NT2/D1 (cell line): Measurements from ENCODE around the gene PCSK2.

Experiments
- DNase-seq: peaks from one replicate; pipeline ENCODE4 v3.0.0-alpha.2; 2011; ENCODE audit warnings: low read depth, low spot score
- H3K27me3 ChIP-seq: 2 replicates; pipeline ENCODE4 v1.6.0; 2011; ENCODE audit warnings: mild to moderate bottlenecking; ENCODE audit not compliant: insufficient read length, insufficient read depth
- H3K36me3 ChIP-seq: 2 replicates; pipeline ENCODE4 v1.6.1; 2011; ENCODE audit warnings: mild to moderate bottlenecking, low read length, mixed read lengths; ENCODE audit not compliant: insufficient read depth, insufficient read length
- H3K4me1 ChIP-seq: 2 replicates; pipeline ENCODE4 v1.5.1; 2011; ENCODE audit not compliant: insufficient read depth, insufficient read length
- H3K4me3 ChIP-seq: 2 replicates; pipeline ENCODE4 v1.5.1; 2011; ENCODE audit warnings: low read depth; ENCODE audit not compliant: insufficient read length
- H3K9ac ChIP-seq: 2 replicates; pipeline ENCODE4 v1.6.0; 2011; ENCODE audit warnings: low read depth; ENCODE audit not compliant: insufficient read length
- H3K9me3 ChIP-seq: 2 replicates; pipeline ENCODE4 v1.5.1; 2011; ENCODE audit warnings: mild to moderate bottlenecking, low read length; ENCODE audit not compliant: insufficient read depth
- SUZ12 ChIP-seq: IDR thresholded peaks from 2 replicates; pipeline ENCODE4 v1.6.1; 2011; ENCODE audit not compliant: insufficient read length, insufficient read depth; ENCODE audit errors: extremely low read depth
- YY1 ChIP-seq: IDR thresholded peaks from 2 replicates; pipeline ENCODE4 v1.6.1; 2011; ENCODE audit not compliant: insufficient read length, insufficient read depth
- ZNF274 ChIP-seq: IDR thresholded peaks from 2 replicates; pipeline ENCODE4 v1.6.1; 2011; ENCODE audit warnings: mild to moderate bottlenecking, low read depth, low read length

PCSK2 gene

DNA sequence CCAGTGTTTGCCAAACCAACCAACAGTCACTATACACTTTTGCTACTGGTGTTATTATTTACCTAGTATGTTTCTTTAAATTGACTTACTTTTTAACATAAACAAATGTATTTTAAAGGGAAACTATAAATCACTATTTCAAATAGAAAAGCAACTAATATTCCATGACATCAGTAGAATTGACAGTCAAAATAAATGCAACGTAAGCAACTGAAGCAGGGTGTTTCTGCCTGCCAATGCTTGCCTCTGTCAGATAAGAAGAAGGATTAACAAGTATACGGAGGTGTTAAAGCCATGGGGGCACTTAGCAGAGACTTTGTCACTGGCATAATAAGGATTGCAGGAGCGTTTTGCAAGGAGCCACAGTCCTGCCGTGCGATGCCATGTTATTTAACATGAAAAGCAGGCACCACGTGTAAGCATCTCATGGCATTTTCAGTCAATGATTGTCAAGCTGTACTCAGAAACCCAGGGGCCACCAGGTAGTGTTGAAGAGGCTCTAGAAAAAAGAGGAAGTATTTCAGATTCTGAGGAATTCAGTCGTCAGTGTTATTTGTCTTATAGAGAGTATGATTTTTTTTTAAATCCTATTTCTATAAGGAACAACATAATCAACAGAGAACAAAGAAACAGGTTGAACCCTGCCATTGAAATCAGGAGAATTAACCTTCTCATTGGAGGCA, 172.6 kb downstream of the PCSK2 start:
- H3K9ac ChIP-seq = no peak overlapping the region
- no peak for DNase-seq
- H3K9me3 ChIP-seq = no peaks in the 10 kb centered on the region
- H3K4me3 ChIP-seq = no peak overlapping the region
- no peaks in the 10 kb centered on the region for H3K27me3 ChIP-seq
- no peaks in the 10 kb centered on the region for H3K36me3 ChIP-seq
- TF ChIP-seq YY1 (no peak), ZNF274 (no peak), SUZ12 (no peak)
- H3K4me1 ChIP-seq = no peaks in the 10 kb centered on the region

DNA sequence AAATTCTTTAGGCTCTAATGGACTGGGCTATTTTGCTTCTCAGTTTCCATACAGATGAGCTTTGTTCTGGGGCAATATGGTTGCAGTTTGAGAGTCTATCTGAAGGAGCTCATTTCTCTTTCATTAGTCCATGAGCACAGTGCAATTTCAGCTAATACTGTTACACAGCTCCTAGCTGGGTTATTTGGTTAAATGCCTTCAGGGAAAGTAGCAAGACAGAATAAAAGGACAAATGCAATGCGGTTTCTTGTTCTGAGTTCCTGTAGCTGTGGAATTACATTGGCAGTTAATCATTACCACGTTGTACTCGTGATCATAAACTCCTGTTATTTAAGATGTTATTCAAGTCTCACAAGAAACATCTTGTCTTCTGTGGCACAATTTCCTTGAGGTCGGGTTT, 176.6 kb downstream of the PCSK2 start:
- Histone ChIP-seq H3K4me1 (no peaks in the 10 kb centered on the region), H3K9me3 (no peaks in the 10 kb centered on the region; the same call in 1 of the 2 replicates), H3K4me3 (no peak overlapping the region), H3K9ac (no peak overlapping the region), H3K27me3 (no peaks in the 10 kb centered on the region), H3K36me3 (no peaks in the 10 kb centered on the region)
- no peak for DNase-seq
- TF ChIP-seq ZNF274 (no peak), YY1 (no peak), SUZ12 (no peak)

DNA sequence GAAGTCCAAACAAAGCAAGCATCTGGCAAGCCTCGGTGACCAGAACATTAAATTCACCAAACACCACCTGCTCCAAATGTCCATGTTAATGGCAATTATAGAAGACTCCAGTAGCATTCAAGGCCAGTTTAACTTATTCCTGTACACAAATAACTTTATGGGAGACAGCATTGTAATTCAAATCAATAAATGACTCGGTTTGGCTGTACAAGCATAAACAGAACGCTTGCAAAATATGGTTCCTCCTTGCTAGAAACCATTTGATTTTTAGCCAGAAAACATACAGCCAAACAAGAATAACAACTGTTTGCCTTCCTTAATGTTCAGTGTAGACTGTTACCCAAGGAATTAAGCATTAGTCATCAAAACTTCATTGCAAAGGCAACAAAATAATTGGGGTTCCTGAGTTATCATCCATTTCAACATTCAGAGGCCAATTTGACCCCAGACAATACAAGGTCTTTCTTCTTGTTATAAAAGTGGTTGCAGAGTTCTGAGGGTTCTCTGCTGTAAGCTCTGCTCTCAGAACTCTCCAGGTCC, 179.3 kb downstream of the PCSK2 start:
- Histone ChIP-seq H3K4me1 (no peaks in the 10 kb centered on the region), H3K27me3 (no peaks in the 10 kb centered on the region), H3K36me3 (no peaks in the 10 kb centered on the region), H3K9me3 (no peaks in the 10 kb centered on the region; the same call in 1 of the 2 replicates), H3K4me3 (no peak overlapping the region), H3K9ac (no peak overlapping the region)
- DNase-seq = no peak
- TF ChIP-seq SUZ12 (no peak), ZNF274 (no peak), YY1 (no peak)

DNA sequence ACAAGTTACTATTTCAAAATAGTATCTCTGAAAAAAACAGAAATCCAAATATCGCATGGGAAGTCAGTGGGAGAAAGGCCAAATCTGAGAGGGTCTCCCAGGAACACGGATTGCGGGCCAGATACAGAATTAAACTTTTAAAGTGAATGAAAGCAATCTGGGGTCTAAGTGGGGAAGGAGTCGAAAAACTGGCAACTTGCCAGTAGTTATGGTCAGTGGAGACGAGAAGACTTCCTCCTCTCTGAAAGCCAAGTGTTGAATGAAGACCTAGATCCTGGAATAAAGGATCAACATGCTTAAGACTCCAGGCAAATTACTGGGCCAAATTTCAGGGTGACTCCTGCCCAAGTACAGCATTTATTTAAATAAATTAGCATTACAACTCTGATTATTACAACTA, 180.7 kb downstream of the PCSK2 start:
- H3K9me3 ChIP-seq = no peaks in the 10 kb centered on the region; the same call in 1 of the 2 replicates
- H3K36me3 ChIP-seq = no peaks in the 10 kb centered on the region
- H3K27me3 ChIP-seq = no peaks in the 10 kb centered on the region
- no peak overlapping the region for H3K9ac ChIP-seq
- H3K4me1 ChIP-seq = no peaks in the 10 kb centered on the region
- no peak overlapping the region for H3K4me3 ChIP-seq
- TF ChIP-seq ZNF274 (no peak), YY1 (no peak), SUZ12 (no peak)
- no peak for DNase-seq

DNA sequence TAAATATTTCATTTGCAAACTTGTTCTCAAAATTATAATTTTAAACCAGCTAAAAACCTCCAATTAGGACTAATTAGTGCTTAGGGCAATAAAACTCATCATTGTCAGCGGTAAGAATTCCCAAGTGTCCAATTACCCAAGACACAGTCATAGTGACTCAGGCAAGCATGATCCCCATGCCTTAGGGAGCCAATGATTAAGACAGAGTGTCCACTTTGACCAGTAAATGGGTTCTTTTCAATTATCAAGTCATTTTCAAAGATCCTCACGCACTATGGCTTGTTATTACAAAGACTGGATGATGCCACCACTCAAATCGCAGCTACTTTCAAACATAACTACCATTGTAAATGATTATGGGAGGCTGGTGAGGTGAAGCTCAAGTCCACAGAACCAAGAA, 190.4 kb downstream of the PCSK2 start:
- Histone ChIP-seq H3K4me1 (no peaks in the 10 kb centered on the region), H3K36me3 (no peaks in the 10 kb centered on the region), H3K4me3 (no peak overlapping the region), H3K9ac (no peak overlapping the region), H3K9me3 (no peaks in the 10 kb centered on the region), H3K27me3 (no peaks in the 10 kb centered on the region)
- DNase-seq = no peak
- no peak for TF ChIP-seq YY1
- TF ChIP-seq SUZ12 = no peak
- TF ChIP-seq ZNF274 = no peak

DNA sequence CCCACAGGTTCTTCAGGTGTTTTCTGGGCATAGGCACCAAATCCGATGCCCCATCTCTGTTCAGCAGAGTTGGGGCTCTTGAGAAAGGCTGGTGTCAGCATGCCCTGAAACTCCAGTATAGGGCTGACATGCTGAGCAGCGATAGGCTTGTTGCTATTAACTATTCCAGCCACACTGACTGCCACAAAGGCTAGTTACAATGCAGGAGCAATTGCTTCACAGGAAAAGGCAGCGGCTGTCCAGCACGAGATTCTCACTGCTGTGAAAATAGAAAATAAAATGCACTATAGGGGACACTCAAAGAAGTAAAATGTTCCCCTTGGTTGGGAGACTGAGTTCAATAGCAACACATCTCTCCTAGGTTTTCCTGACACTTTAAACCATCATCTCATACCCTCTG, 191.9 kb downstream of the PCSK2 start:
- H3K9me3 ChIP-seq = no peaks in the 10 kb centered on the region
- H3K4me3 ChIP-seq = no peak overlapping the region
- no peak overlapping the region for H3K9ac ChIP-seq
- H3K36me3 ChIP-seq = no peaks in the 10 kb centered on the region
- no peaks in the 10 kb centered on the region for H3K27me3 ChIP-seq
- H3K4me1 ChIP-seq = no peaks in the 10 kb centered on the region
- DNase-seq = no peak
- TF ChIP-seq SUZ12 (no peak), YY1 (no peak), ZNF274 (no peak)

DNA sequence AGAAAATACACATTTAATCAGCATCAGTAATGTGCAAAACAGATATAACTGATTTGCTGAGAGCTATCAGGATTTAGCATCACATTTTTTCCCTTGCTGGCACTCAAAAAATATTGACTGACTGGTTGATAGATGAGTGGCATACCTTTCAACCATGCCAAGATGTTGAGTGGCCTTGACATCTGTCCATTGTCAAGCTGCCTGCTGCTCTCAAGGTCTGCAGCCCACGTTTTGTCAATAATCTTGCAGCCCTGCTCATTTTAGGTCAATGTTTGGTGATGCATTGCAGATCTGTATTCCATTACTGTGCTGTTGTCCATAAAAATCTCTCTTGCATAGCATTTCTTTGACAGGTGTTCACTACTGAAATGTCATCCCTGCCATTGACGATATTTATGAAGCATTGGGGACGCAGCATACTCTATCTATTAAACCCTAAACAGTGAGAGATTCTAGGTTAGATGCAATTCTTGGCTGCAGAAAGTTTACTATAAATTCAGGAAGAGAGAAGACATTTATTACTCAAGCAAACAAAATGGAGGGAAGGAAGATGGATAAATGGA, 192.7 kb downstream of the PCSK2 start:
- Histone ChIP-seq H3K4me1 (no peaks in the 10 kb centered on the region), H3K36me3 (no peaks in the 10 kb centered on the region), H3K9me3 (no peaks in the 10 kb centered on the region), H3K4me3 (no peak overlapping the region), H3K27me3 (no peaks in the 10 kb centered on the region), H3K9ac (no peak overlapping the region)
- TF ChIP-seq YY1 (no peak), SUZ12 (no peak), ZNF274 (no peak)
- DNase-seq = no peak
